Measurements from ENCODE around the gene ELANE.
A peak's percentile ranks its signal among the peaks of the same experiment; 100 is the strongest.

DNA sequence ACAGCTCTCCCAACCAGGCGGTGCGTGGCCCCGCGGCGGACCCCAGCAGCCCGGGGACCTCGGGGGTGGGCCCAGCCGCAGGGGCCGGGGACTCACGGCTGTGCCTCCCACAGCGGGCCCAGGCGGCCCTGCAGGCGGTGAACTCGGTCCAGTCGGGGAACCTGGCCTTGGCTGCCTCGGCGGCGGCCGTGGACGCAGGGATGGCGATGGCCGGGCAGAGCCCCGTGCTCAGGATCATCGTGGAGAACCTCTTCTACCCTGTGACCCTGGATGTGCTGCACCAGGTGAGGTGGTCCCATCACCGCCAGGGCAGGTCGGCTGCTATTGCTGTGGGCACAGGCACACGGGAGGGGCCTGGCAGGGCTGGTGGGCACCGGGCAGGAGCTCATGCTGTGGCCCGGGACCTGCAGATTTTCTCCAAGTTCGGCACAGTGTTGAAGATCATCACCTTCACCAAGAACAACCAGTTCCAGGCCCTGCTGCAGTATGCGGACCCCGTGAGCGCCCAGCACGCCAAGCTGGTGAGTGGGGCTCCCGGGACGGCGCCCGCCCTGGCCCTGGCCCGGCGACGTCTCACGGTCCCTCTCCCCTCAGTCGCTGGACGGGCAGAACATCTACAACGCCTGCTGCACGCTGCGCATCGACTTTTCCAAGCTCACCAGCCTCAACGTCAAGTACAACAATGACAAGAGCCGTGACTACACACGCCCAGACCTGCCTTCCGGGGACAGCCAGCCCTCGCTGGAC is 47.5 kb upstream of the ELANE start:
- TF ChIP-seq GABPA (IDR thresholded peaks at IDR 0.05; ENCODE audit: low read depth) (no peak), POLR2AphosphoS5 (IDR thresholded peaks at IDR 0.05; ENCODE audit: low read depth) (0 out of 2 replicates have a peak, but pooled peaks have one; percentile 31)
- TF ChIP-seq, protein P1, sequence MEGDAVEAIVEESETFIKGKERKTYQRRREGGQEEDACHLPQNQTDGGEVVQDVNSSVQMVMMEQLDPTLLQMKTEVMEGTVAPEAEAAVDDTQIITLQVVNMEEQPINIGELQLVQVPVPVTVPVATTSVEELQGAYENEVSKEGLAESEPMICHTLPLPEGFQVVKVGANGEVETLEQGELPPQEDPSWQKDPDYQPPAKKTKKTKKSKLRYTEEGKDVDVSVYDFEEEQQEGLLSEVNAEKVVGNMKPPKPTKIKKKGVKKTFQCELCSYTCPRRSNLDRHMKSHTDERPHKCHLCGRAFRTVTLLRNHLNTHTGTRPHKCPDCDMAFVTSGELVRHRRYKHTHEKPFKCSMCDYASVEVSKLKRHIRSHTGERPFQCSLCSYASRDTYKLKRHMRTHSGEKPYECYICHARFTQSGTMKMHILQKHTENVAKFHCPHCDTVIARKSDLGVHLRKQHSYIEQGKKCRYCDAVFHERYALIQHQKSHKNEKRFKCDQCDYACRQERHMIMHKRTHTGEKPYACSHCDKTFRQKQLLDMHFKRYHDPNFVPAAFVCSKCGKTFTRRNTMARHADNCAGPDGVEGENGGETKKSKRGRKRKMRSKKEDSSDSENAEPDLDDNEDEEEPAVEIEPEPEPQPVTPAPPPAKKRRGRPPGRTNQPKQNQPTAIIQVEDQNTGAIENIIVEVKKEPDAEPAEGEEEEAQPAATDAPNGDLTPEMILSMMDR (IDR thresholded peaks at IDR 0.05; ENCODE audit: insufficient read depth, low read length) = no peak
